ENCODE results near the gene ITPK1.
"Not testable (repeated sequence)": the region's sequence is repeated elsewhere in the genome, so short reads cannot be mapped to it uniquely, and the experiment has no call there.

The ITPK1 gene

GRCh38 chr14:93115821-93116675 is at the start of gene ITPK1:
Gene ITPK1, minus strand, starts transcription at chr14:93115925. Its CDS starts 762 bp downstream, at chr14:93115163.
- Mint-ChIP-seq H3K4me1 (peaks cover 28% of the 10 kb centered on the region), H3K4me3 (peak within 1 kb of the TSS; percentile 86), H3K9me3 (no peaks in the 10 kb centered on the region), H3K27me3 (no peaks in the 10 kb centered on the region), H3K36me3 (no peaks in the 10 kb centered on the region), H3K27ac (peak within 1 kb of the TSS; percentile 84)

GRCh38 chr14:93163564-93163963 is 47.8 kb upstream of the ITPK1 start:
- H3K27ac Mint-ChIP-seq, result no peak overlapping the region
- H3K4me1 Mint-ChIP-seq, result no peaks in the 10 kb centered on the region
- H3K27me3 Mint-ChIP-seq, result no peaks in the 10 kb centered on the region
- H3K9me3 Mint-ChIP-seq, result no peaks in the 10 kb centered on the region
- H3K4me3 Mint-ChIP-seq, result no peak overlapping the region
- H3K36me3 Mint-ChIP-seq, result no peaks in the 10 kb centered on the region

GRCh38 chr14:93161411-93161940 is 45.8 kb upstream of the ITPK1 start:
- H3K9me3 Mint-ChIP-seq, result no peaks in the 10 kb centered on the region
- no peaks in the 10 kb centered on the region for H3K27me3 Mint-ChIP-seq
- no peak overlapping the region for H3K4me3 Mint-ChIP-seq
- no peaks in the 10 kb centered on the region for H3K4me1 Mint-ChIP-seq
- H3K36me3 Mint-ChIP-seq, result no peaks in the 10 kb centered on the region
- H3K27ac Mint-ChIP-seq, result no peak overlapping the region

- Mint-ChIP-seq H3K27ac (no peak overlapping the region), H3K4me1 (no peaks in the 10 kb centered on the region), H3K9me3 (no peaks in the 10 kb centered on the region), H3K36me3 (no peaks in the 10 kb centered on the region), H3K27me3 (no peaks in the 10 kb centered on the region), H3K4me3 (no peak overlapping the region)
Measured at GRCh38 chr14:93160353-93160801, 44.7 kb upstream of the ITPK1 start.

GRCh38 chr14:93159625-93160352 is 44.1 kb upstream of the ITPK1 start:
- H3K4me1 Mint-ChIP-seq, H3K4me3 Mint-ChIP-seq, H3K27me3 Mint-ChIP-seq, H3K9me3 Mint-ChIP-seq, H3K27ac Mint-ChIP-seq, H3K36me3 Mint-ChIP-seq: not testable (repeated sequence)

- H3K27me3 Mint-ChIP-seq, H3K4me3 Mint-ChIP-seq, H3K9me3 Mint-ChIP-seq, H3K36me3 Mint-ChIP-seq, H3K27ac Mint-ChIP-seq, H3K4me1 Mint-ChIP-seq: not testable (repeated sequence)
Measured at GRCh38 chr14:93158349-93158748, 42.6 kb upstream of the ITPK1 start.

- H3K27ac Mint-ChIP-seq, result no peak overlapping the region
- no peaks in the 10 kb centered on the region for H3K4me1 Mint-ChIP-seq
- H3K36me3 Mint-ChIP-seq, result no peaks in the 10 kb centered on the region
- no peak overlapping the region for H3K4me3 Mint-ChIP-seq
- no peaks in the 10 kb centered on the region for H3K9me3 Mint-ChIP-seq
- H3K27me3 Mint-ChIP-seq, result no peaks in the 10 kb centered on the region
Measured at GRCh38 chr14:93156693-93157369, 41.1 kb upstream of the ITPK1 start.

GRCh38 chr14:93155667-93156066 is 39.9 kb upstream of the ITPK1 start:
- Mint-ChIP-seq H3K4me1 (no peaks in the 10 kb centered on the region), H3K4me3 (no peak overlapping the region), H3K36me3 (no peaks in the 10 kb centered on the region), H3K27ac (no peak overlapping the region), H3K9me3 (no peaks in the 10 kb centered on the region), H3K27me3 (no peaks in the 10 kb centered on the region)

GRCh38 chr14:93153121-93153520 is 37.4 kb upstream of the ITPK1 start:
- Mint-ChIP-seq H3K27me3 (no peaks in the 10 kb centered on the region), H3K4me3 (no peak overlapping the region), H3K36me3 (no peaks in the 10 kb centered on the region), H3K9me3 (no peaks in the 10 kb centered on the region), H3K4me1 (no peaks in the 10 kb centered on the region), H3K27ac (no peak overlapping the region)

- H3K27ac Mint-ChIP-seq, result no peak overlapping the region
- H3K9me3 Mint-ChIP-seq, result no peaks in the 10 kb centered on the region
- no peaks in the 10 kb centered on the region for H3K36me3 Mint-ChIP-seq
- H3K4me3 Mint-ChIP-seq, result no peak overlapping the region
- H3K27me3 Mint-ChIP-seq, result no peaks in the 10 kb centered on the region
- H3K4me1 Mint-ChIP-seq, result no peaks in the 10 kb centered on the region
Measured at GRCh38 chr14:93150227-93151208, 34.8 kb upstream of the ITPK1 start.

GRCh38 chr14:93148979-93149378 is 33.3 kb upstream of the ITPK1 start:
- Mint-ChIP-seq H3K27me3 (no peaks in the 10 kb centered on the region), H3K36me3 (no peaks in the 10 kb centered on the region)

GRCh38 chr14:93146119-93146518 is 30.4 kb upstream of the ITPK1 start:
- H3K27me3 Mint-ChIP-seq, result no peaks in the 10 kb centered on the region
- H3K36me3 Mint-ChIP-seq, result no peaks in the 10 kb centered on the region
- H3K4me1 Mint-ChIP-seq, result no peaks in the 10 kb centered on the region
- H3K9me3 Mint-ChIP-seq, result no peaks in the 10 kb centered on the region
- H3K27ac Mint-ChIP-seq, result no peak overlapping the region
- no peak overlapping the region for H3K4me3 Mint-ChIP-seq

More at GRCh38 chr14:93148979-93149378, 33.3 kb upstream of the ITPK1 start:
- no peaks in the 10 kb centered on the region for H3K4me1 Mint-ChIP-seq
- no peak overlapping the region for H3K4me3 Mint-ChIP-seq
- H3K27ac Mint-ChIP-seq, result no peak overlapping the region
- no peaks in the 10 kb centered on the region for H3K9me3 Mint-ChIP-seq

GRCh38 chr14:93142854-93143652 is 27.3 kb upstream of the ITPK1 start:
- H3K36me3 Mint-ChIP-seq, result no peaks in the 10 kb centered on the region
- H3K4me1 Mint-ChIP-seq, result peaks cover 4% of the 10 kb centered on the region
- no peaks in the 10 kb centered on the region for H3K27me3 Mint-ChIP-seq
- no peak overlapping the region for H3K4me3 Mint-ChIP-seq
- no peak overlapping the region for H3K27ac Mint-ChIP-seq
- H3K9me3 Mint-ChIP-seq, result no peaks in the 10 kb centered on the region

GRCh38 chr14:93137864-93138263 is 22.1 kb upstream of the ITPK1 start:
- no peaks in the 10 kb centered on the region for H3K36me3 Mint-ChIP-seq
- no peaks in the 10 kb centered on the region for H3K9me3 Mint-ChIP-seq
- no peaks in the 10 kb centered on the region for H3K27me3 Mint-ChIP-seq
- H3K4me3 Mint-ChIP-seq, result no peak overlapping the region
- no peak overlapping the region for H3K27ac Mint-ChIP-seq
- peaks cover 4% of the 10 kb centered on the region for H3K4me1 Mint-ChIP-seq
